NCI-H2081 treated with DMSO at 0.1 percent for 48 hours (cell line): ENCODE data around the gene CROCC.
"Not testable (repeated sequence)": the region's sequence is repeated elsewhere in the genome, so short reads cannot be mapped to it uniquely, and the experiment has no call there.

Source experiments
- DNase-seq: peaks from one replicate; lab custom pipeline; 2025; lab: John Stamatoyannopoulos, UW

CROCC gene

GRCh38 chr1:16921391-16922185, at the start of gene CROCC:
TSS of gene CROCC (plus strand) at chr1:16921931. CDS start at chr1:16922019, 88 bp downstream.
- no peak for DNase-seq

- DNase-seq, result not testable (repeated sequence)
Observed at GRCh38 chr1:16872152-16873075, 49.3 kb upstream of the CROCC start.

GRCh38 chr1:16873076-16873879, 48.5 kb upstream of the CROCC start:
- DNase-seq, result not testable (repeated sequence)

DNA sequence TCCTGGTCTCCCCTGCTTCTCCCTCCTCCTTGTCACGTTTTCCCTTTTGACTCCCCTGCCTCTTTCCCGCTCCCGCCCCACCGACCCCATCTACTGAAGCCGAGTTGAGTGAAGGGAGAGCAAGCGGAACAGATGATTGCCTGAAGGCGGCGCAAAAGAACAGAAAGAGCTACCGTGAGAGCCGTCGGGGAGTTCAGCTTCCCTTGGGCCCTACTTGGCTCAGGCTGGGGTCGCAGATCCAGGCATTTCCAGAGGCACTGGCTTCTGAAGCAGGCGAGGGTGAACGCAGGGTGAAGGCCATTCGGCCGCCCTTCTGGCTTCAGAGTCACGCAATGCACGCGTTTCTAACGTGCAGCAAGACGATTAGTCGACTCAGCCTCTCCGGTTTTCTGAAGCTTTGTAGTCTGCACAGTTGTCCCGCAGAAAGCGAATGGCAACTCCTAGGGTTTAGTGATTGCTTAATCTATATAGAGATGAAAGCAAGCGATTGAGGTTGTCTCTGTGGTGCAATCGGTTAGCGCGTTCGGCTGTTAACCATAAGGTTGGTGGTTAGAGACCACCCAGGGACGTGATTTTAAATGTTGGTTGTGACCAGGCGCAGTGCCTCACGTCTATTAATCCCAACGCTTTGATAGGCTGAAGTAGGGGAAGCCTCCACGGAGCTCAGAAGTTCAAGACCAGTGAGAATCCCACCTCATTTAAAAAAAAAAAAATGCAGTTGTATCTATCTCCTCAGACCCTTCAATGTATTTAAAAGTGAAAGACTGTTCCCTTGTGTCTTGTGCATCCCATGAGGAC, 46.6 kb upstream of the CROCC start:
- not testable (repeated sequence) for DNase-seq

DNA sequence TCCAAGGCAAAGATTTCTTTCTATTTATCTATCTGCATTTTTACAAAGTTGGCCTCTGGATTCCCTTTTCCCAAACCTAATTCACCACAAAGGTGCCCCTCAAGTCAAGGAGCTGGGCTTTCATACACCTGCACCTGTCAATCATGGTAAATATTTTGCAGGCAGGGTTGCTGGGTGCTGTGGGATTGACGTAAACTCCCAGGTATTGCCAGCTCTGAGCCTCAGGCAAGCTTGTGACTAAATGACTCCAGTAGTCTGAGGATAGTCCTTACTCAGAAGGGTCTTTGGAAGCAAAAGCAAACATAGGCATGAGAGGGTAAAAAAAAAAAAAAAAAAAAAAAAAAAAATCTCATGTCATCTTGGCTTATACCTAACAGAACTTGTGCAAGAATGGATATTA, 40.0 kb upstream of the CROCC start:
- not testable (repeated sequence) for DNase-seq

DNA sequence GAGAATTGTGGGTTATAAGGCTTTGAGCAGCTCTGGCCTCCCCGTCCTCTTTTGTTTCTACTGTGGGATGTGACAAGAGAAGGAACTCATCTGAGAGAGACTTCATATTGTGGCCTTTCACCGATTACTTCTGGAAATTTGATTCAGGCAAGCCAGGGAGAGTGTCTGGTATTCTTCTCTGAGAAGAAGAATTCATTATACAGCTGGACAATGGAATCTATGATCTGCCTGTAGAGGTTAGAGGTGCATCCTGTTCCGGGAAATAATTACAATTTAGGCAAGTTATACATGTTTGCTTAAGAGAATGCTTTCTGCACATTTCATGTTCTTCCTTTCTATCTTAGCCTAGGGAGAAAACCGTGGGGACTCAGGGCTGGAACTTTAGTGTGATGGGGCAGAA, 38.7 kb upstream of the CROCC start:
- no peak for DNase-seq

- DNase-seq, result not testable (repeated sequence)
Observed at GRCh38 chr1:16884487-16884886, 37.2 kb upstream of the CROCC start.

- DNase-seq, result no peak
Observed at GRCh38 chr1:16886860-16887605, 34.7 kb upstream of the CROCC start.

- DNase-seq, result no peak
Observed at GRCh38 chr1:16888860-16889816, 32.6 kb upstream of the CROCC start.

- not testable (repeated sequence) for DNase-seq
Observed at GRCh38 chr1:16890539-16891021, 31.2 kb upstream of the CROCC start.

GRCh38 chr1:16891057-16891456, 30.7 kb upstream of the CROCC start:
- not testable (repeated sequence) for DNase-seq

DNA sequence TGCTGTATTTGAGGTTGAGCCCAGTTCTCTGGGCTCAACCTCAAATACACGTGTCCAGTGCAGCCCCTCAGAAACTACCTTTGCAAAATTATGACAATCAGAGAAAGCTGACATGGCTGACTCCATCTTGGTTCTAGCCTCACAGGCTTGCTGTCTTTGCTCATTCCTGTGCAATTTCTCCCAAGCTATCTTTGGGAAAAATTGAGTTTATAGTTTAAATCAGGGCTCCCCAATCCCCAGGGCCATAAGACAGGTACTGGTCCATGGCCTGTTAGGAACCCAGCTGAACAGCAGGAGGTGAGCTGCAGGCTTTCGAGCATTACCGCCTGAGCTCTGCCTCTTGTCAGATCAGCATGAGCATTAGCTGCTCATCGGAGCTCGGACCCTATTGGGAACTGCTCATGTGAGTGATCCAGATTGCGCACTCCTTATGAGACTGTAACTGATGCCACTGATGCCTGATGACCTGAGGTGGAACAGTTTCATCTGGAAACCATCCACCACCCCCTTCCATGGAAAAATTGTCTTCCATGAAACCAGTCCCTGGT, 28.7 kb upstream of the CROCC start:
- DNase-seq, result not testable (repeated sequence)

DNA sequence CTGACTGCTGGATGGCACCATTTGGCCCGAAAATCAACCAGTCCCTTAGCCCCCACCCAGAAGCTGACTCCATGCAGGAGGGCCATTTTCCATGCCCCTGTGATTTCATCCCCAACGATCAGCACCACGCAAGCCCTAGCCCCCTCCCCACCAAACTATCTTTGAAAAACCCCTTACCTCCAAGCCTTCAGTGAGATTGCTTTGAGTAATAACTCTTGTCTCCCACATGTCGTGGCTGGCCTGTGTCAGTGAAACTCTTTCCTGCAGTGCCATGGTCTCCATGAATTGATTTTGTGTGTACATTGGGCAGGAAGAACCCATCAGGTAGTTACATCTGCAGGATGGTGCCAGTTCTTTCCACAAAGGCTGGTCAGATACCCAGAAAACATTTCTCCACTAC, 27.9 kb upstream of the CROCC start:
- DNase-seq, result not testable (repeated sequence)

DNA sequence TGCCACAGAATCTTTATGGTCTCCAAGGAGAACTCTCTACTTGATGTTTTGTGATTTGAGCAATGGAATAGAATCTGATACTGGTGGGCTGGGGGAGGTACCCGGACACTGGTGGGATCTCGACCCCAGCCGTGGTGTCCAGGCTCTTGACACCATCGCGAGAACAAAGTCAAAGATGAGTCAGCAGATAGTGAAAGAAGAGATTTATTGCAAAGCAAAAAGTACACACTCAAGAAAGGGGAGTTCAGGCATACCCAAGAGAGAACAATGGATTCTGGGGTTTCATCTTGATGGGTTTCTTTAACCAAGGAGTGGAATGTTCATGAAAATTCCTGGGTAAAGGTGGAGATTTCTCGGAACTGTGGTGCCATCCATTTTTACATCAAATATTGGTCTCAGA, 27.4 kb upstream of the CROCC start:
- DNase-seq, result not testable (repeated sequence)

- DNase-seq, result not testable (repeated sequence)
Observed at GRCh38 chr1:16895233-16895597, 26.5 kb upstream of the CROCC start.

DNA sequence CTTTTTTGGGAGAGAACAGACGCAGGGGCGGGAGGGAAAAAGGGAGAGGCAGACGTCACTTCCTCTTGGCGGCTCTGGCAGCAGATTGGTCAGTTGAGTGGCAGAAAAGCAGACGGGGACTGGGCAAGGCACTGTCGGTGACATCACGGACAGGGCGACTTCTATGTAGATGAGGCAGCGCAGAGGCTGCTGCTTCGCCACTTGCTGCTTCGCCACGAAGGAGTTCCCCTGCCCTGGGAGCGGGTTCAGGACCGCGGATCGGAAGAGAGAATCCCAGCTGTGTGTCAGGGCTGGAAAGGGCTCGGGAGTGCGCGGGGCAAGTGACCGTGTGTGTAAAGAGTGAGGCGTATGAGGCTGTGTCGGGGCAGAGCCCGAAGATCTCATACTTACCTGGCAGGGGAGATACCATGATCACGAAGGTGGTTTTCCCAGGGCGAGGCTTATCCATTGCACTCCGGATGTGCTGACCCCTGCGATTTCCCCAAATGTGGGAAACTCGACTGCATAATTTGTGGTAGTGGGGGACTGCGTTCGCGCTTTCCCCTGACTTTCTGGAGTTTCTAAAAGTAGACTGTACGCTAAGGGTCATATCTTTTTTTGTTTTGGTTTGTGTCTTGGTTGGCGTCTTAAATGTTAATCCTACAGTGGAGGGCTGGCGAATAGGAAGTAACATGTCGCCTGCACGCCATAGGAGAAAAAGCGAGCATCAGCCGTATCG, 26.0 kb upstream of the CROCC start, which contains the start of gene RNU1-2:
TSS of gene RNU1-2 (plus strand) at position 383 of the 718 bp plus-strand sequence.
- DNase-seq, result peak; percentile 92

- not testable (repeated sequence) for DNase-seq
Observed at GRCh38 chr1:16896316-16897055, 25.2 kb upstream of the CROCC start.
